GM19395 (cell line): ENCODE measurements around the gene ZNF592.
"Not testable (repeated sequence)": the region's sequence is repeated elsewhere in the genome, so short reads cannot be mapped to it uniquely, and the experiment has no call there.

Experiments used
- ATAC-seq: cut with Tn5 transposase; IDR thresholded peaks from one replicate; pipeline ENCODE4 v1.9.1; 2021; ENCODE audit warnings: mild to moderate bottlenecking, moderate library complexity; ENCODE audit not compliant: unreplicated experiment

ZNF592 gene

GRCh38 chr15:84845631-84846030 lies 97.2 kb downstream of the ZNF592 start:
- not testable (repeated sequence) for ATAC-seq

- ATAC-seq: no peak
Observed at GRCh38 chr15:84846269-84846668, 97.9 kb downstream of the ZNF592 start.

- no peak for ATAC-seq
Observed at GRCh38 chr15:84847382-84847781, 99.0 kb downstream of the ZNF592 start.

- no peak for ATAC-seq
Observed at GRCh38 chr15:84852212-84852611, 103.8 kb downstream of the ZNF592 start.

- no peak for ATAC-seq
Observed at GRCh38 chr15:84855136-84855535, 106.7 kb downstream of the ZNF592 start.

GRCh38 chr15:84855765-84856164 lies 107.4 kb downstream of the ZNF592 start:
- no peak for ATAC-seq
